Endothelial cell of umbilical vein (primary cell): ENCODE results near the gene LIMK2. TPM values are rescaled to one million over a fixed set of nuclear protein-coding genes. Genes with fewer than 3 reads are reported as not detected.

Experiments
- BruUV-seq: library from RNA; stranded (reverse); fragments of 400-500 nt; replicated peaks from 2 replicates; lab custom pipeline; 2021; lab: Mats Ljungman, UMichigan
- CTCF ChIA-PET: fragments of 300-600, 350-600 bp; sonication (Branson Sonifier 250); formaldehyde crosslinking; loops from one replicate; lab custom pipeline; 2021; ENCODE audit warnings: antibody characterized with exemption, inconsistent platforms; lab: Charles Lee
- POLR2A ChIA-PET: fragments of 300-600, 350-600 bp; sonication (Branson Sonifier 250); formaldehyde crosslinking; loops from one replicate; lab custom pipeline; 2021; ENCODE audit warnings: antibody characterized with exemption, inconsistent platforms; lab: Charles Lee
- DNase-seq: peaks from one replicate; pipeline ENCODE4 v3.0.0-alpha.2; 2011; ENCODE audit warnings: low read depth, low spot score
- FAIRE-seq: peaks from 2 replicates; lab custom pipeline; 2011; peaks lifted over from hg19 to GRCh38; lab: Jason Lieb, UNC
- H2AFZ ChIP-seq: 2 replicates; pipeline ENCODE4 v1.6.0; 2012; ENCODE audit warnings: low read depth, low read length, control low read depth, inconsistent platforms
- H3K27ac ChIP-seq: 2 replicates; pipeline ENCODE4 v1.5.1; 2011; ENCODE audit warnings: low read depth, mild to moderate bottlenecking, control low read depth, low read length, moderate library complexity; ENCODE audit not compliant: insufficient read depth
- H3K27me3 ChIP-seq, 2 experiments: 2 replicates each; pipeline versions ENCODE4 v1.6.0 to v1.6.1; 2011; ENCODE audit warnings: low read length in 2 of 2, mixed read lengths in 1 of 2; ENCODE audit not compliant: control insufficient read depth in 2 of 2, insufficient read depth in 2 of 2
- H3K36me3 ChIP-seq, 2 experiments: 2 replicates in 1 of 2; 3 replicates in 1 of 2; pipeline ENCODE4 v1.5.1; 2011; ENCODE audit warnings: low read length in 2 of 2, mild to moderate bottlenecking in 1 of 2, moderate library complexity in 1 of 2; ENCODE audit not compliant: control insufficient read depth in 2 of 2, insufficient read depth in 2 of 2; ENCODE audit errors: extremely low read depth in 1 of 2
- H3K4me1 ChIP-seq: 3 replicates; pipeline ENCODE4 v1.5.1; 2011; ENCODE audit warnings: mild to moderate bottlenecking, low read length; ENCODE audit not compliant: control insufficient read depth, insufficient read depth; ENCODE audit errors: extremely low read depth
- H3K4me2 ChIP-seq: 2 replicates; pipeline ENCODE4 v1.6.1; 2011; ENCODE audit warnings: low read length, control low read depth, mixed read lengths; ENCODE audit not compliant: insufficient read depth
- H3K4me3 ChIP-seq, 3 experiments: fragments of 200-600 bp in 1 of 3; sonication (generic), shearing (Covaris generic) in 1 of 3; replicated peaks in 1 of 3; 2 replicates each; pipeline ENCODE4 v1.5.1; 2011 to 2016; ENCODE audit warnings: control low read depth in 3 of 3, low read length in 3 of 3, mild to moderate bottlenecking in 2 of 3, inconsistent platforms in 1 of 3, low read depth in 1 of 3, moderate library complexity in 1 of 3; ENCODE audit not compliant: insufficient read depth in 1 of 3
- H3K79me2 ChIP-seq: 2 replicates; pipeline ENCODE4 v1.6.0; 2012; ENCODE audit warnings: low read length, inconsistent platforms; ENCODE audit not compliant: control insufficient read depth, insufficient read depth
- H3K9ac ChIP-seq: replicated peaks from 2 replicates; pipeline ENCODE3; 2011; ENCODE audit warnings: low read length, control low read depth; ENCODE audit not compliant: insufficient read depth; ENCODE audit errors: extremely low read depth
- H3K9me1 ChIP-seq: replicated peaks from 3 replicates; pipeline ENCODE4 v1.6.0; 2011; ENCODE audit warnings: mild to moderate bottlenecking, low read length; ENCODE audit not compliant: control insufficient read depth, insufficient read depth; ENCODE audit errors: extremely low read depth
- H3K9me3 ChIP-seq: replicated peaks from 2 replicates; pipeline ENCODE4 v1.5.1; 2012; ENCODE audit warnings: low read length, inconsistent platforms; ENCODE audit not compliant: control insufficient read depth, insufficient read depth
- H4K20me1 ChIP-seq: replicated peaks from 2 replicates; pipeline ENCODE3; 2011; ENCODE audit warnings: mild to moderate bottlenecking, low read length; ENCODE audit not compliant: control insufficient read depth, insufficient read depth; ENCODE audit errors: extremely low read depth
- EZH2 ChIP-seq: IDR thresholded peaks from 2 replicates; pipeline ENCODE4 v1.6.1; 2012; ENCODE audit warnings: borderline replicate concordance, low read depth, mild to moderate bottlenecking, moderate library complexity, low read length, inconsistent platforms; ENCODE audit not compliant: severe bottlenecking
- FOS ChIP-seq: IDR thresholded peaks from 2 replicates; pipeline ENCODE4 v1.6.1; 2011; ENCODE audit warnings: mild to moderate bottlenecking, low read length, moderate library complexity, borderline replicate concordance; ENCODE audit not compliant: insufficient read depth
- GATA2 ChIP-seq: IDR thresholded peaks from 2 replicates; pipeline ENCODE4 v1.7.0; 2011; ENCODE audit warnings: low read depth, mild to moderate bottlenecking, moderate library complexity, mixed read lengths, low read length; ENCODE audit not compliant: insufficient read length, insufficient read depth
- JUN ChIP-seq: IDR thresholded peaks from 2 replicates; pipeline ENCODE4 v1.6.1; 2011; ENCODE audit warnings: borderline replicate concordance, low read depth; ENCODE audit not compliant: insufficient read length, insufficient read depth
- MYC ChIP-seq: IDR thresholded peaks from one replicate; pipeline ENCODE4 v1.6.1; 2011; ENCODE audit warnings: mild to moderate bottlenecking, low read depth, low read length
- POLR2A ChIP-seq: IDR thresholded peaks from 2 replicates; pipeline ENCODE4 v1.6.1; 2012; ENCODE audit warnings: low read depth, mild to moderate bottlenecking, control low read depth, low read length
- POLR2AphosphoS5 ChIP-seq: IDR thresholded peaks from 2 replicates; pipeline ENCODE4 v1.6.1; 2012; ENCODE audit warnings: low read depth, mild to moderate bottlenecking, control low read depth, low read length, moderate library complexity; ENCODE audit not compliant: insufficient read depth
- dilution Hi-C: fragments of 300-500 bp; cut with MboI; formaldehyde crosslinking; loops from one replicate; pipeline ENCODE4 v1.15.0; 2019; ENCODE audit warnings: low sequenced_read_pairs; ENCODE audit not compliant: extremely low pct_ligation_motif_present
- intact Hi-C: fragments of 100-400 bp; cut with micrococcal nuclease; formaldehyde crosslinking; loops from one replicate; pipeline ENCODE4 v1.10.0; 2022
- polyA plus RNA-seq, 4 experiments: library from polyadenylated mRNA; depleted of rRNA in 3 of 4; stranded (reverse) in 3 of 4; unstranded in 1 of 4; fragments of >200 nt; gene quantifications; 2 replicates each; pipeline versions ENCODE4 v1.2.1 to v1.2.3, GENCODE V29; 2011 to 2012; ENCODE audit warnings: missing spikeins in 1 of 4
- total RNA-seq: library from RNA; stranded (reverse); gene quantifications from 2 replicates; pipeline ENCODE4 v1.2.3, GENCODE V29; 2021
- TF ChIP-seq, protein P1 (sequence below): IDR thresholded peaks from 2 replicates; pipeline ENCODE4 v1.6.1; 2011; ENCODE audit not compliant: insufficient read depth, insufficient read length
- TF ChIP-seq, protein P2 (sequence below), 2 donors: IDR thresholded peaks; 1 replicate in 1 of 2; 2 replicates in 1 of 2; pipeline ENCODE4 v1.5.1; 2011; ENCODE audit warnings: low read length in 2 of 2, mild to moderate bottlenecking in 2 of 2, moderate library complexity in 2 of 2, control low read depth in 1 of 2, inconsistent platforms in 1 of 2, low read depth in 1 of 2; ENCODE audit not compliant: insufficient read depth in 1 of 2; ENCODE audit errors: extremely low read depth in 1 of 2

LIMK2 gene
- total and polyA plus RNA-seq, 2 donors (not counting 3 experiments of a cell fraction or from before 2014, with no cell fraction given): 23.2 to 76.7 TPM

DNA sequence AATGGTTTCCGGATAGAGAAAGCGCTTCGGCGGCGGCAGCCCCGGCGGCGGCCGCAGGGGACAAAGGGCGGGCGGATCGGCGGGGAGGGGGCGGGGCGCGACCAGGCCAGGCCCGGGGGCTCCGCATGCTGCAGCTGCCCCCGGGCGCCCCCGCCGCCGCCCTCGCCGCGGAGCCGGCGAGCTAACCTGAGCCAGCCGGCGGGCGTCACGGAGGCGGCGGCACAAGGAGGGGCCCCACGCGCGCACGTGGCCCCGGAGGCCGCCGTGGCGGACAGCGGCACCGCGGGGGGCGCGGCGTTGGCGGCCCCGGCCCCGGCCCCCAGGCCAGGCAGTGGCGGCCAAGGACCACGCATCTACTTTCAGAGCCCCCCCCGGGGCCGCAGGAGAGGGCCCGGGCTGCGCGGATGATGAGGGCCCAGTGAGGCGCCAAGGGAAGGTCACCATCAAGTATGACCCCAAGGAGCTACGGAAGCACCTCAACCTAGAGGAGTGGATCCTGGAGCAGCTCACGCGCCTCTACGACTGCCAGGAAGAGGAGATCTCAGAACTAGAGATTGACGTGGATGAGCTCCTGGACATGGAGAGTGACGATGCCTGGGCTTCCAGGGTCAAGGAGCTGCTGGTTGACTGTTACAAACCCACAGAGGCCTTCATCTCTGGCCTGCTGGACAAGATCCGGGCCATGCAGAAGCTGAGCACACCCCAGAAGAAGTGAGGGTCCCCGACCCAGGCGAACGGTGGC, 64.5 kb downstream of the LIMK2 start:
- no TSS peak for BruUV-seq
- FAIRE-seq (no peak), DNase-seq (no peak)
- Histone ChIP-seq H3K9ac (no peak overlapping the region), H3K4me2 (no peak overlapping the region), H2AFZ (no peak overlapping the region), H3K79me2 (no peaks in the 10 kb centered on the region), H3K27me3 (no peaks in the 10 kb centered on the region), H3K9me3 (no peaks in the 10 kb centered on the region), H3K9me1 (no peaks in the 10 kb centered on the region), H3K4me3 (no peak overlapping the region), H3K27ac (no peak overlapping the region), H3K4me1 (no peaks in the 10 kb centered on the region), H4K20me1 (no peaks in the 10 kb centered on the region), H3K36me3 (peaks cover 24 to 54% of the 10 kb centered on the region in 2 experiments)
- TF ChIP-seq GATA2 (no peak), FOS (no peak), EZH2 (no peak), POLR2A (no peak), JUN (no peak), MYC (no peak), POLR2AphosphoS5 (no peak)
- TF ChIP-seq, protein P1, sequence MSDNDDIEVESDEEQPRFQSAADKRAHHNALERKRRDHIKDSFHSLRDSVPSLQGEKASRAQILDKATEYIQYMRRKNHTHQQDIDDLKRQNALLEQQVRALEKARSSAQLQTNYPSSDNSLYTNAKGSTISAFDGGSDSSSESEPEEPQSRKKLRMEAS: no peak
- TF ChIP-seq, protein P2, sequence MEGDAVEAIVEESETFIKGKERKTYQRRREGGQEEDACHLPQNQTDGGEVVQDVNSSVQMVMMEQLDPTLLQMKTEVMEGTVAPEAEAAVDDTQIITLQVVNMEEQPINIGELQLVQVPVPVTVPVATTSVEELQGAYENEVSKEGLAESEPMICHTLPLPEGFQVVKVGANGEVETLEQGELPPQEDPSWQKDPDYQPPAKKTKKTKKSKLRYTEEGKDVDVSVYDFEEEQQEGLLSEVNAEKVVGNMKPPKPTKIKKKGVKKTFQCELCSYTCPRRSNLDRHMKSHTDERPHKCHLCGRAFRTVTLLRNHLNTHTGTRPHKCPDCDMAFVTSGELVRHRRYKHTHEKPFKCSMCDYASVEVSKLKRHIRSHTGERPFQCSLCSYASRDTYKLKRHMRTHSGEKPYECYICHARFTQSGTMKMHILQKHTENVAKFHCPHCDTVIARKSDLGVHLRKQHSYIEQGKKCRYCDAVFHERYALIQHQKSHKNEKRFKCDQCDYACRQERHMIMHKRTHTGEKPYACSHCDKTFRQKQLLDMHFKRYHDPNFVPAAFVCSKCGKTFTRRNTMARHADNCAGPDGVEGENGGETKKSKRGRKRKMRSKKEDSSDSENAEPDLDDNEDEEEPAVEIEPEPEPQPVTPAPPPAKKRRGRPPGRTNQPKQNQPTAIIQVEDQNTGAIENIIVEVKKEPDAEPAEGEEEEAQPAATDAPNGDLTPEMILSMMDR (IDR thresholded peaks at IDR 0.05; ENCODE audit: extremely low read depth in 1 of 2, insufficient read depth in 1 of 2, low read depth in 1 of 2, low read length in 2 of 2): no peak
- intact Hi-C loops: no loop called here
- ChIA-PET CTCF (interaction anchor here (1.0 to 7.9 kb wide), 3 partner anchors 8 to 31 kb away, joined by 3 to 169 read pairs (median 3); no protein-coding TSS in a partner anchor), POLR2A (no interaction called here)
- dilution Hi-C loops: no loop called here
